Measurements from ENCODE around the gene SRPX.

Gene SRPX

GRCh38 chrX:38138900-38139299 is 81.8 kb downstream of the SRPX start:
- no peak for DNase-seq (ENCODE audit: low read depth in 2 of 2)

- DNase-seq (ENCODE audit: low read depth in 2 of 2): no peak
Observed at GRCh38 chrX:38138157-38138891, 82.3 kb downstream of the SRPX start.

GRCh38 chrX:38129366-38129765 is 91.3 kb downstream of the SRPX start:
- DNase-seq (ENCODE audit: low read depth in 2 of 2): no peak

GRCh38 chrX:38127961-38128360 is 92.7 kb downstream of the SRPX start:
- DNase-seq (ENCODE audit: low read depth in 2 of 2): no peak

- DNase-seq (ENCODE audit: low read depth in 2 of 2): no peak
Observed at GRCh38 chrX:38126179-38126578, 94.5 kb downstream of the SRPX start.

GRCh38 chrX:38124000-38124399 is 96.7 kb downstream of the SRPX start:
- DNase-seq (ENCODE audit: low read depth in 2 of 2): no peak

GRCh38 chrX:38117485-38117884 is 103.2 kb downstream of the SRPX start:
- DNase-seq (ENCODE audit: low read depth in 2 of 2): no peak

GRCh38 chrX:38116706-38117105 is 104.0 kb downstream of the SRPX start:
- DNase-seq (ENCODE audit: low read depth in 2 of 2): no peak

GRCh38 chrX:38112566-38112965 is 108.1 kb downstream of the SRPX start:
- DNase-seq (ENCODE audit: low read depth in 2 of 2): no peak

- no peak for DNase-seq (ENCODE audit: low read depth in 2 of 2)
Observed at GRCh38 chrX:38111196-38111595, 109.5 kb downstream of the SRPX start.

- no peak for DNase-seq (ENCODE audit: low read depth in 2 of 2)
Observed at GRCh38 chrX:38110231-38110630, 110.4 kb downstream of the SRPX start.

- no peak for DNase-seq (ENCODE audit: low read depth in 2 of 2)
Observed at GRCh38 chrX:38109042-38109898, 111.4 kb downstream of the SRPX start.

GRCh38 chrX:38108364-38108763 is 112.3 kb downstream of the SRPX start:
- DNase-seq (ENCODE audit: low read depth in 2 of 2): no peak

- DNase-seq (ENCODE audit: low read depth in 2 of 2): no peak
Observed at GRCh38 chrX:38106991-38107655, 113.5 kb downstream of the SRPX start.

- DNase-seq (ENCODE audit: low read depth in 2 of 2): no peak
Observed at GRCh38 chrX:38105216-38105725, 115.4 kb downstream of the SRPX start.

- no peak for DNase-seq (ENCODE audit: low read depth in 2 of 2)
Observed at GRCh38 chrX:38103857-38104812, 116.5 kb downstream of the SRPX start.

- DNase-seq (ENCODE audit: low read depth in 2 of 2): no peak
Observed at GRCh38 chrX:38102875-38103274, 117.8 kb downstream of the SRPX start.

GRCh38 chrX:38102240-38102639 is 118.4 kb downstream of the SRPX start:
- no peak for DNase-seq (ENCODE audit: low read depth in 2 of 2)

- no peak for DNase-seq (ENCODE audit: low read depth in 2 of 2)
Observed at GRCh38 chrX:38099688-38100087, 121.0 kb downstream of the SRPX start.
